HCT116 (cell line): ENCODE measurements around the gene RP9. TPM values are rescaled to one million over a fixed set of nuclear protein-coding genes. Genes with fewer than 3 reads are reported as not detected.

Experiments used
- ATAC-seq: fragments of 200-7000 bp; cut with Tn5 transposase; 2 replicates; pipeline ENCODE4 v1.9.1; 2020; ENCODE audit warnings: mild to moderate bottlenecking, moderate library complexity
- BruUV-seq: library from RNA; stranded (reverse); fragments of 400-500 nt; replicated peaks from 2 replicates; lab custom pipeline; 2021; lab: Mats Ljungman, UMichigan
- CTCF ChIA-PET: fragments of 300-600 bp; sonication (Branson Sonifier 250); formaldehyde crosslinking; loops from one replicate; lab custom pipeline; 2021; ENCODE audit warnings: antibody characterized with exemption; lab: Charles Lee
- POLR2A ChIA-PET: fragments of 300-600, 350-600 bp; sonication (Branson Sonifier 250); formaldehyde crosslinking; loops from one replicate; lab custom pipeline; 2021; ENCODE audit warnings: antibody characterized with exemption; lab: Charles Lee
- RAD21 ChIA-PET, 2 experiments: fragments of 300-600 bp; sonication (Branson Sonifier 250); formaldehyde crosslinking; loops; one replicate each; lab custom pipeline; 2023; ENCODE audit warnings: low total read pairs in 2 of 2; ENCODE audit not compliant: uncharacterized antibody in 2 of 2, unreplicated experiment in 2 of 2, low non-redundant PET in 1 of 2; lab: Charles Lee
- DNase-seq: peaks from one replicate; pipeline ENCODE4 v3.0.0-alpha.2; 2010; ENCODE audit warnings: low read depth, low spot score
- H2AFZ ChIP-seq: fragments of 200-600 bp; shearing (Covaris generic), sonication (generic); 2 replicates; pipeline ENCODE4 v1.6.1; 2017; ENCODE audit warnings: low read depth, mixed run types, mixed read lengths, antibody characterized with exemption, low read length; ENCODE audit not compliant: poor library complexity, severe bottlenecking
- H3K27ac ChIP-seq: 2 replicates; pipeline ENCODE4 v1.5.1; 2012; ENCODE audit warnings: low read depth, low read length
- H3K27me3 ChIP-seq: fragments of 200-600 bp; sonication (generic); 2 replicates; pipeline ENCODE4 v1.6.1; 2016; ENCODE audit warnings: mixed run types, low read length, mixed read lengths; ENCODE audit not compliant: insufficient read depth
- H3K36me3 ChIP-seq, 2 experiments: fragments of 200-500 bp in 1 of 2; fragments of 200-600 bp in 1 of 2; sonication (Bioruptor generic) in 1 of 2; sonication (generic) in 1 of 2; 2 replicates each; pipeline versions ENCODE4 v1.5.1 to v1.6.1; 2014 to 2016; ENCODE audit warnings: low read length in 2 of 2, inconsistent platforms in 1 of 2, mixed read lengths in 1 of 2, mixed run types in 1 of 2; ENCODE audit not compliant: insufficient read depth in 2 of 2, control insufficient read depth in 1 of 2
- H3K4me1 ChIP-seq, 2 experiments: fragments of 200-600 bp in 1 of 2; sonication (generic) in 1 of 2; 2 replicates each; pipeline versions ENCODE4 v1.5.1 to v1.6.1; 2012 to 2017; ENCODE audit warnings: low read length in 2 of 2, inconsistent platforms in 1 of 2, mild to moderate bottlenecking in 1 of 2, mixed read lengths in 1 of 2, mixed run types in 1 of 2, moderate library complexity in 1 of 2; ENCODE audit not compliant: insufficient read depth in 2 of 2, control insufficient read depth in 1 of 2
- H3K4me2 ChIP-seq: fragments of 200-600 bp; sonication (generic); 2 replicates; pipeline ENCODE4 v1.6.1; 2017; ENCODE audit warnings: mixed run types, low read length, mixed read lengths
- H3K4me3 ChIP-seq, 2 experiments: fragments of 200-600 bp in 1 of 2; sonication (generic) in 1 of 2; replicated peaks in 1 of 2; 2 replicates each; pipeline ENCODE4 v1.5.1; 2011 to 2016; ENCODE audit warnings: low read length in 2 of 2, control low read depth in 1 of 2, low read depth in 1 of 2, mild to moderate bottlenecking in 1 of 2, mixed read lengths in 1 of 2, mixed run types in 1 of 2
- H3K79me2 ChIP-seq: fragments of 200-600 bp; sonication (generic); 2 replicates; pipeline ENCODE4 v1.6.1; 2017; ENCODE audit warnings: mild to moderate bottlenecking, mixed run types, low read length, moderate library complexity, mixed read lengths; ENCODE audit not compliant: insufficient read depth
- H3K9ac ChIP-seq: fragments of 200-600 bp; sonication (generic); 2 replicates; pipeline ENCODE4 v1.6.1; 2016; ENCODE audit warnings: low read length, mixed read lengths
- H3K9me2 ChIP-seq: fragments of 200-600 bp; sonication (generic), shearing (Covaris generic); 2 replicates; pipeline ENCODE4 v1.6.1; 2017; ENCODE audit warnings: mixed run types, mild to moderate bottlenecking, moderate library complexity; ENCODE audit not compliant: insufficient read depth
- H3K9me3 ChIP-seq, 2 experiments: fragments of 200-500 bp in 1 of 2; fragments of 200-600 bp in 1 of 2; sonication (Bioruptor generic) in 1 of 2; sonication (generic) in 1 of 2; 2 replicates each; pipeline ENCODE4 v1.6.1; 2014 to 2017; ENCODE audit warnings: low read length in 2 of 2, mixed read lengths in 2 of 2, inconsistent platforms in 1 of 2, low read depth in 1 of 2, mild to moderate bottlenecking in 1 of 2, mixed run types in 1 of 2, moderate library complexity in 1 of 2; ENCODE audit not compliant: control insufficient read depth in 1 of 2, insufficient read depth in 1 of 2
- H4K20me1 ChIP-seq: fragments of 200-600 bp; sonication (generic), shearing (Covaris generic); 2 replicates; pipeline ENCODE4 v1.6.1; 2017; ENCODE audit warnings: mixed run types, mild to moderate bottlenecking, moderate library complexity; ENCODE audit not compliant: insufficient read depth
- ATF3 ChIP-seq: IDR thresholded peaks from 2 replicates; pipeline ENCODE4 v1.6.1; 2012
- CBX3 ChIP-seq: IDR thresholded peaks from 2 replicates; pipeline ENCODE4 v1.6.1; 2012; ENCODE audit warnings: low read depth
- CTCF ChIP-seq, 3 experiments: fragments of 200-600 bp in 1 of 3; sonication (generic) in 1 of 3; IDR thresholded peaks in 2 of 3; conservative IDR thresholded peaks in 1 of 3; 2 replicates each; pipeline ENCODE4 v1.5.1; 2012 to 2017; ENCODE audit warnings: low read depth in 2 of 3, low read length in 2 of 3, antibody characterized with exemption in 1 of 3, borderline replicate concordance in 1 of 3, control low read depth in 1 of 3, mild to moderate bottlenecking in 1 of 3, mixed read lengths in 1 of 3, mixed run types in 1 of 3, moderate library complexity in 1 of 3; ENCODE audit not compliant: insufficient read depth in 1 of 3
- EGR1 ChIP-seq: IDR thresholded peaks from 2 replicates; pipeline ENCODE4 v1.6.1; 2012; ENCODE audit warnings: low read depth
- EZH2phosphoT487 ChIP-seq: fragments of 200-600 bp; IDR thresholded peaks from 2 replicates; pipeline ENCODE4 v1.6.1; 2018; ENCODE audit warnings: antibody characterized with exemption, borderline replicate concordance
- POLR2A ChIP-seq: IDR thresholded peaks from 2 replicates; pipeline ENCODE4 v1.7.0; 2011; ENCODE audit warnings: borderline replicate concordance; ENCODE audit not compliant: insufficient read depth, insufficient read length; ENCODE audit errors: extremely low read depth
- POLR2AphosphoS5 ChIP-seq: IDR thresholded peaks from 2 replicates; pipeline ENCODE4 v1.6.1; 2011; ENCODE audit warnings: mild to moderate bottlenecking, low read depth, low read length, moderate library complexity
- SRF ChIP-seq: IDR thresholded peaks from 2 replicates; pipeline ENCODE4 v1.6.1; 2012; ENCODE audit warnings: low read depth
- YY1 ChIP-seq: IDR thresholded peaks from 2 replicates; pipeline ENCODE4 v1.6.1; 2011; ENCODE audit warnings: low read length, low read depth, moderate library complexity, mild to moderate bottlenecking; ENCODE audit not compliant: insufficient replicate concordance; ENCODE audit errors: extremely low read depth
- ZBTB33 ChIP-seq: IDR thresholded peaks from 2 replicates; pipeline ENCODE4 v1.6.1; 2011; ENCODE audit warnings: mild to moderate bottlenecking, low read length, moderate library complexity; ENCODE audit not compliant: insufficient replicate concordance; ENCODE audit errors: extremely low read depth
- ZFX ChIP-seq: fragments of 450-650 bp; IDR thresholded peaks from 2 replicates; pipeline ENCODE4 v1.6.1; 2017
- intact Hi-C: fragments of 100-400 bp; cut with micrococcal nuclease; formaldehyde crosslinking; loops from 2 replicates; pipeline ENCODE4 v1.10.0; 2022
- total RNA-seq: library from RNA; stranded (reverse); gene quantifications from one replicate; pipeline ENCODE4 v1.2.1, GENCODE V29; 2021; ENCODE audit not compliant: unreplicated experiment

Gene RP9
- total RNA-seq, 1 experiment from 2014 or later, result 14.2 TPM

- Histone ChIP-seq H3K27me3 (no peaks in the 10 kb centered on the region), H3K4me2 (no peak overlapping the region), H3K9ac (no peak overlapping the region), H4K20me1 (no peaks in the 10 kb centered on the region), H3K4me1 (peaks cover 0 to 9% of the 10 kb centered on the region in 2 experiments; a peak in 3 of 4 replicates), H3K79me2 (no peaks in the 10 kb centered on the region), H3K9me3 (peaks cover 12 to 14% of the 10 kb centered on the region in 2 experiments; a peak in 2 of 4 replicates), H3K4me3 (no peak overlapping the region), H2AFZ (no peak overlapping the region), H3K36me3 (no peaks in the 10 kb centered on the region), H3K27ac (no peak overlapping the region), H3K9me2 (no peaks in the 10 kb centered on the region)
- TF ChIP-seq EZH2phosphoT487 (no peak), EGR1 (no peak), ZFX (no peak), POLR2A (no peak), POLR2AphosphoS5 (no peak), CBX3 (no peak), ATF3 (no peak), YY1 (no peak), SRF (no peak), ZBTB33 (no peak), CTCF (IDR thresholded peaks at IDR 0.05 in 2 of 3, conservative IDR thresholded peaks at IDR 0.05 in 1 of 3; ENCODE audit: borderline replicate concordance in 1 of 3, insufficient read depth in 1 of 3, low read depth in 2 of 3, low read length in 2 of 3) (no peak)
- DNase-seq (no peak), ATAC-seq (no peak)
- ChIA-PET RAD21 (no interaction called here), POLR2A (no interaction called here), CTCF (interaction anchor here (1.4 kb wide), 1 partner anchor 41 kb away, joined by 3 read pairs; the partner anchor contains the start of gene RP9)
- no TSS peak for BruUV-seq
- intact Hi-C loops, result no loop called here
Measured at GRCh38 chr7:33067921-33068320, 41.3 kb downstream of the RP9 start.
